H9 (cell line): ENCODE results near the gene PPP1R3C. TPM values are rescaled to one million over a fixed set of nuclear protein-coding genes. Genes with fewer than 3 reads are reported as not detected.

Experiments used
- DNase-seq: peaks from one replicate; pipeline ENCODE4 v3.0.0-alpha.2; 2017
- H2AFZ ChIP-seq: one replicate; pipeline ENCODE4 v1.6.1; 2013; ENCODE audit warnings: mild to moderate bottlenecking, low read length, control low read depth, moderate library complexity
- H2AK5ac ChIP-seq: 2 replicates; pipeline ENCODE4 v1.6.1; 2013; ENCODE audit warnings: low read length, control low read depth, mixed read lengths; ENCODE audit not compliant: insufficient read length
- H2BK120ac ChIP-seq: one replicate; pipeline ENCODE4 v1.6.1; 2013; ENCODE audit warnings: low read depth, mild to moderate bottlenecking, low read length, control low read depth, inconsistent platforms; ENCODE audit not compliant: poor library complexity, severe bottlenecking
- H2BK12ac ChIP-seq: 2 replicates; pipeline ENCODE4 v1.6.1; 2013; ENCODE audit warnings: low read length, control low read depth, mixed read lengths, low read depth; ENCODE audit not compliant: insufficient read length
- H2BK15ac ChIP-seq: 2 replicates; pipeline ENCODE4 v1.6.1; 2013; ENCODE audit warnings: low read depth, low read length, control low read depth
- H2BK20ac ChIP-seq: one replicate; pipeline ENCODE4 v1.6.1; 2013; ENCODE audit warnings: low read depth, mild to moderate bottlenecking, low read length, control low read depth, inconsistent platforms; ENCODE audit not compliant: poor library complexity, severe bottlenecking
- H2BK5ac ChIP-seq: 2 replicates; pipeline ENCODE4 v1.6.1; 2013; ENCODE audit warnings: low read length, control low read depth, mixed read lengths; ENCODE audit not compliant: insufficient read length
- H3K14ac ChIP-seq: 2 replicates; pipeline ENCODE4 v1.6.1; 2013; ENCODE audit warnings: low read length, control low read depth; ENCODE audit not compliant: insufficient read depth
- H3K18ac ChIP-seq: 2 replicates; pipeline ENCODE4 v1.6.1; 2013; ENCODE audit warnings: low read depth, mild to moderate bottlenecking, mixed read lengths, low read length, control low read depth; ENCODE audit not compliant: insufficient read length
- H3K23ac ChIP-seq: 2 replicates; pipeline ENCODE4 v1.6.1; 2013; ENCODE audit warnings: low read length, control low read depth, mixed read lengths, low read depth; ENCODE audit not compliant: insufficient read length
- H3K23me2 ChIP-seq: 2 replicates; pipeline ENCODE4 v1.6.1; 2013; ENCODE audit warnings: low read depth, mild to moderate bottlenecking, mixed read lengths, low read length, control low read depth; ENCODE audit not compliant: insufficient read length, poor library complexity, severe bottlenecking
- H3K27ac ChIP-seq: 2 replicates; pipeline ENCODE4 v1.5.1; 2013; ENCODE audit warnings: low read length, control low read depth, mixed read lengths, low read depth; ENCODE audit not compliant: insufficient read length
- H3K27me3 ChIP-seq: 2 replicates; pipeline ENCODE4 v1.6.1; 2013; ENCODE audit warnings: low read length, control low read depth, inconsistent platforms; ENCODE audit not compliant: insufficient read depth
- H3K4ac ChIP-seq: 2 replicates; pipeline ENCODE4 v1.6.1; 2013; ENCODE audit warnings: low read depth, mild to moderate bottlenecking, control low read depth, inconsistent platforms, low read length, moderate library complexity
- H3K4me1 ChIP-seq: 2 replicates; pipeline ENCODE4 v1.6.1; 2013; ENCODE audit warnings: low read length, control low read depth, inconsistent platforms; ENCODE audit not compliant: insufficient read depth
- H3K4me2 ChIP-seq: 2 replicates; pipeline ENCODE4 v1.6.1; 2013; ENCODE audit warnings: low read length, control low read depth, mixed read lengths; ENCODE audit not compliant: insufficient read length, insufficient read depth
- H3K56ac ChIP-seq: 2 replicates; pipeline ENCODE4 v1.6.1; 2013; ENCODE audit warnings: low read depth, mild to moderate bottlenecking, mixed read lengths, low read length, control low read depth; ENCODE audit not compliant: insufficient read length
- H3K79me1 ChIP-seq: 2 replicates; pipeline ENCODE4 v1.6.1; 2013; ENCODE audit warnings: low read depth, mild to moderate bottlenecking, moderate library complexity, low read length, control low read depth, inconsistent platforms; ENCODE audit not compliant: insufficient read depth, poor library complexity, severe bottlenecking
- H3K79me2 ChIP-seq: 2 replicates; pipeline ENCODE4 v1.6.1; 2013; ENCODE audit warnings: low read length, control low read depth, inconsistent platforms; ENCODE audit not compliant: insufficient read depth
- H3K9ac ChIP-seq: 2 replicates; pipeline ENCODE4 v1.6.1; 2013; ENCODE audit warnings: low read length, control low read depth, mixed read lengths; ENCODE audit not compliant: insufficient read length; ENCODE audit errors: extremely low read depth
- H3K9me3 ChIP-seq: one replicate; pipeline ENCODE4 v1.6.1; 2013; ENCODE audit warnings: low read depth, low read length, inconsistent platforms; ENCODE audit not compliant: control insufficient read depth
- H3T11ph ChIP-seq: one replicate; pipeline ENCODE4 v1.6.1; 2013; ENCODE audit warnings: mild to moderate bottlenecking, low read length, control low read depth, inconsistent platforms
- H4K20me1 ChIP-seq: one replicate; pipeline ENCODE4 v1.6.1; 2013; ENCODE audit not compliant: control insufficient read depth, insufficient read length, insufficient read depth
- H4K5ac ChIP-seq: 2 replicates; pipeline ENCODE4 v1.6.1; 2013; ENCODE audit warnings: low read depth, mild to moderate bottlenecking, mixed read lengths, low read length, control low read depth; ENCODE audit not compliant: insufficient read length
- H4K8ac ChIP-seq: replicated peaks from 2 replicates; pipeline ENCODE4 v1.6.1; 2013; ENCODE audit warnings: low read length, control low read depth, mixed read lengths, low read depth; ENCODE audit not compliant: insufficient read length
- H4K91ac ChIP-seq: 2 replicates; pipeline ENCODE4 v1.6.1; 2013; ENCODE audit warnings: low read depth, mild to moderate bottlenecking, moderate library complexity, mixed read lengths, low read length, control low read depth; ENCODE audit not compliant: insufficient read length
- H3K27ac Mint-ChIP-seq, 3 experiments: 2 replicates in 2 of 3; 3 replicates in 1 of 3; pipeline ENCODE4 v1.8.0; 2020 to 2021; ENCODE audit warnings: mixed read lengths in 3 of 3, mild to moderate bottlenecking in 1 of 3, moderate library complexity in 1 of 3
- H3K27me3 Mint-ChIP-seq: 2 replicates; pipeline ENCODE4 v1.8.0; 2021; ENCODE audit warnings: low read depth, mild to moderate bottlenecking, moderate library complexity, mixed read lengths
- H3K36me3 Mint-ChIP-seq, 3 experiments: 2 replicates in 2 of 3; 3 replicates in 1 of 3; pipeline ENCODE4 v1.8.0; 2020 to 2021; ENCODE audit warnings: low read depth in 3 of 3, mixed read lengths in 3 of 3; ENCODE audit not compliant: insufficient read depth in 1 of 3
- H3K4me1 Mint-ChIP-seq, 2 experiments: 2 replicates each; pipeline ENCODE4 v1.8.0; 2020; ENCODE audit warnings: mixed read lengths in 2 of 2
- H3K4me3 Mint-ChIP-seq, 2 experiments: 2 replicates in 1 of 2; 3 replicates in 1 of 2; pipeline ENCODE4 v1.8.0; 2020 to 2021; ENCODE audit warnings: mild to moderate bottlenecking in 2 of 2, mixed read lengths in 2 of 2, moderate library complexity in 1 of 2
- H3K9me3 Mint-ChIP-seq, 2 experiments: 2 replicates in 1 of 2; 3 replicates in 1 of 2; pipeline ENCODE4 v1.8.0; 2020; ENCODE audit warnings: mild to moderate bottlenecking in 2 of 2, mixed read lengths in 2 of 2, moderate library complexity in 1 of 2
- total RNA-seq: library from RNA; stranded (reverse); gene quantifications from 2 replicates; pipeline ENCODE4 v1.2.1, GENCODE V29; 2021
- TF ChIP-seq, protein P1 (sequence below): fragments of 200-600 bp; sonication (generic); conservative IDR thresholded peaks from 3 replicates; pipeline ENCODE4 v1.8.0; 2021; ENCODE audit warnings: antibody characterized with exemption, mild to moderate bottlenecking

The PPP1R3C gene
- total RNA-seq, 1 experiment from 2014 or later = 1.2 TPM

DNA sequence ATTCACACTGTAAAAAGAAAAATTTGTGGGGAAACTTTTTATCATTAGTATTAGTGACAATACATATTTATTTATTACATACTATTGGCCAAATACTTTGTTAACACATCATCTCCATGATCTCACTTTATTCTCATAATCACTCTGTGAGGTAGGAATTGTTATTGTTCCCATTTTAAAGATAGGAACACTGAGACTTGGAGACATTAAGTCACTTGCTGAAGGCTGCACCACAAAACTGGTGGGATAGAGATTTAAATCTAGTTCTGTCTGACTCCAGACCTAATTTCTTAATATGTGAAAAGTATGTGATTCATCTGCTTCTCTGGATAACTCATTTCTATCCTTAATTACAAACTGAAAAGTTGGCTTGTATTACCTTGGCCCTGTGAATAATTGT lies 8.2 kb downstream of the PPP1R3C start:
- Histone ChIP-seq H4K20me1 (no peaks in the 10 kb centered on the region), H3K9me3 (no peaks in the 10 kb centered on the region), H2AFZ (no peak overlapping the region), H3K14ac (no peak overlapping the region), H4K91ac (no peak overlapping the region), H3T11ph (no peak overlapping the region), H4K5ac (no peak overlapping the region), H3K18ac (no peak overlapping the region), H2BK5ac (no peak overlapping the region), H4K8ac (no peak overlapping the region), H2BK15ac (no peak overlapping the region), H3K23ac (no peak overlapping the region), H3K56ac (no peak overlapping the region), H3K79me2 (no peaks in the 10 kb centered on the region), H2AK5ac (no peak overlapping the region), H2BK12ac (no peak overlapping the region), H2BK20ac (no peak overlapping the region), H3K27me3 (no peaks in the 10 kb centered on the region), H3K4me1 (no peaks in the 10 kb centered on the region), H2BK120ac (no peak overlapping the region), H3K79me1 (no peaks in the 10 kb centered on the region), H3K23me2 (no peaks in the 10 kb centered on the region), H3K27ac (no peak overlapping the region), H3K9ac (no peak overlapping the region), H3K4ac (no peak overlapping the region), H3K4me2 (no peak overlapping the region)
- DNase-seq = no peak
- no peaks in the 10 kb centered on the region; the same call in 1 of the 2 replicates for H3K27me3 Mint-ChIP-seq
- no peaks in the 10 kb centered on the region for H3K4me1 Mint-ChIP-seq
- no peak overlapping the region for H3K4me3 Mint-ChIP-seq
- H3K27ac Mint-ChIP-seq = no peak overlapping the region
- H3K9me3 Mint-ChIP-seq = peaks cover 8 to 19% of the 10 kb centered on the region in 2 experiments
- TF ChIP-seq, protein P1, sequence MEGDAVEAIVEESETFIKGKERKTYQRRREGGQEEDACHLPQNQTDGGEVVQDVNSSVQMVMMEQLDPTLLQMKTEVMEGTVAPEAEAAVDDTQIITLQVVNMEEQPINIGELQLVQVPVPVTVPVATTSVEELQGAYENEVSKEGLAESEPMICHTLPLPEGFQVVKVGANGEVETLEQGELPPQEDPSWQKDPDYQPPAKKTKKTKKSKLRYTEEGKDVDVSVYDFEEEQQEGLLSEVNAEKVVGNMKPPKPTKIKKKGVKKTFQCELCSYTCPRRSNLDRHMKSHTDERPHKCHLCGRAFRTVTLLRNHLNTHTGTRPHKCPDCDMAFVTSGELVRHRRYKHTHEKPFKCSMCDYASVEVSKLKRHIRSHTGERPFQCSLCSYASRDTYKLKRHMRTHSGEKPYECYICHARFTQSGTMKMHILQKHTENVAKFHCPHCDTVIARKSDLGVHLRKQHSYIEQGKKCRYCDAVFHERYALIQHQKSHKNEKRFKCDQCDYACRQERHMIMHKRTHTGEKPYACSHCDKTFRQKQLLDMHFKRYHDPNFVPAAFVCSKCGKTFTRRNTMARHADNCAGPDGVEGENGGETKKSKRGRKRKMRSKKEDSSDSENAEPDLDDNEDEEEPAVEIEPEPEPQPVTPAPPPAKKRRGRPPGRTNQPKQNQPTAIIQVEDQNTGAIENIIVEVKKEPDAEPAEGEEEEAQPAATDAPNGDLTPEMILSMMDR = no peak
- peaks cover 2 to 19% (median 5%) of the 10 kb centered on the region in 3 experiments for H3K36me3 Mint-ChIP-seq
